GM18870 (cell line): ENCODE results near the gene KCP.

Experiments used
- ATAC-seq: cut with Tn5 transposase; IDR thresholded peaks from one replicate; pipeline ENCODE4 v1.9.1; 2021; ENCODE audit warnings: moderate library complexity; ENCODE audit not compliant: unreplicated experiment

KCP gene

GRCh38 chr7:128908750-128909624 lies 1.5 kb downstream of the KCP start:
- ATAC-seq = no peak

- ATAC-seq = no peak
Measured at GRCh38 chr7:128906766-128907559, 3.5 kb downstream of the KCP start.

GRCh38 chr7:128906001-128906765 lies 4.3 kb downstream of the KCP start:
- no peak for ATAC-seq

GRCh38 chr7:128904381-128905197 lies 5.9 kb downstream of the KCP start:
- no peak for ATAC-seq

- no peak for ATAC-seq
Measured at GRCh38 chr7:128903621-128904361, 6.7 kb downstream of the KCP start.

GRCh38 chr7:128902761-128903585 lies 7.5 kb downstream of the KCP start:
- ATAC-seq = no peak

GRCh38 chr7:128900237-128900636 lies 10.3 kb downstream of the KCP start:
- no peak for ATAC-seq

- no peak for ATAC-seq
Measured at GRCh38 chr7:128899392-128899791, 11.1 kb downstream of the KCP start.

- ATAC-seq = no peak
Measured at GRCh38 chr7:128895320-128895719, 15.2 kb downstream of the KCP start.

- no peak for ATAC-seq
Measured at GRCh38 chr7:128894101-128894440, 16.4 kb downstream of the KCP start.

- no peak for ATAC-seq
Measured at GRCh38 chr7:128893251-128894100, 17.0 kb downstream of the KCP start.

- no peak for ATAC-seq
Measured at GRCh38 chr7:128892521-128893250, 17.8 kb downstream of the KCP start.

GRCh38 chr7:128891942-128892269 lies 18.6 kb downstream of the KCP start:
- no peak for ATAC-seq

- no peak for ATAC-seq
Measured at GRCh38 chr7:128891110-128891941, 19.2 kb downstream of the KCP start.

- no peak for ATAC-seq
Measured at GRCh38 chr7:128890306-128891109, 20.0 kb downstream of the KCP start.

- ATAC-seq = no peak
Measured at GRCh38 chr7:128889121-128889520, 21.4 kb downstream of the KCP start.
